ENCODE data around the gene MBL2. TPM values are rescaled to one million over a fixed set of nuclear protein-coding genes. Genes with fewer than 3 reads are reported as not detected.

MBL2 gene
- total RNA-seq, 3 donors from 2014 or later: not detected

DNA sequence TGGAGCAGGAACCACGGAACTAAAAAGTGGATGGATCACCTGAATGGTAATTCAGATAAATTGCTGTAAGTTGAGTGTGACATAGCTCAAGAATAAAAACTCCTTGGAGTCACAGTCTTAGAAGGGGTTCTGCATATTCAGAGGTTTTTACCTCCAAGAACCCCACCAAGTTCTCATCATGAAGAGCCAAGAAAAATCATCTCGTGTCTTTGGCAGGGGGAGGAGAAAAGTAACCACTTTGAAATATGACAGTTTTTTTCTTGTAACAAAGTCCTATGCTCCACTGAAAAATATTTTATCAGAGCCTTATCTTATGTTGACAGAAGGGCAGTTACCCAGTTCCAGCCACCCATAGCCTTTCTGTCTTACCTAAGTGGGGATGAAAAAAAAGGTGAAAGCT, 38.2 kb upstream of the MBL2 start:
- no peaks in the 10 kb centered on the region for H3K4me1 ChIP-seq
- intact Hi-C loops (cut with DNase I; ENCODE audit: low total_unique reads): no loop called here
- no peaks in the 10 kb centered on the region for H3K27me3 ChIP-seq
- H3K9me3 ChIP-seq: no peaks in the 10 kb centered on the region
- no peak overlapping the region for H3K4me3 ChIP-seq
- no peak for DNase-seq (ENCODE audit: low spot score in 2 of 2)
- no peaks in the 10 kb centered on the region for H3K36me3 ChIP-seq
- no peak overlapping the region for H3K27ac ChIP-seq
- no peak for TF ChIP-seq POLR2AphosphoS5 (IDR thresholded peaks at IDR 0.05)
- no peak for TF ChIP-seq POLR2A (IDR thresholded peaks at IDR 0.05)
- TF ChIP-seq, protein P1, sequence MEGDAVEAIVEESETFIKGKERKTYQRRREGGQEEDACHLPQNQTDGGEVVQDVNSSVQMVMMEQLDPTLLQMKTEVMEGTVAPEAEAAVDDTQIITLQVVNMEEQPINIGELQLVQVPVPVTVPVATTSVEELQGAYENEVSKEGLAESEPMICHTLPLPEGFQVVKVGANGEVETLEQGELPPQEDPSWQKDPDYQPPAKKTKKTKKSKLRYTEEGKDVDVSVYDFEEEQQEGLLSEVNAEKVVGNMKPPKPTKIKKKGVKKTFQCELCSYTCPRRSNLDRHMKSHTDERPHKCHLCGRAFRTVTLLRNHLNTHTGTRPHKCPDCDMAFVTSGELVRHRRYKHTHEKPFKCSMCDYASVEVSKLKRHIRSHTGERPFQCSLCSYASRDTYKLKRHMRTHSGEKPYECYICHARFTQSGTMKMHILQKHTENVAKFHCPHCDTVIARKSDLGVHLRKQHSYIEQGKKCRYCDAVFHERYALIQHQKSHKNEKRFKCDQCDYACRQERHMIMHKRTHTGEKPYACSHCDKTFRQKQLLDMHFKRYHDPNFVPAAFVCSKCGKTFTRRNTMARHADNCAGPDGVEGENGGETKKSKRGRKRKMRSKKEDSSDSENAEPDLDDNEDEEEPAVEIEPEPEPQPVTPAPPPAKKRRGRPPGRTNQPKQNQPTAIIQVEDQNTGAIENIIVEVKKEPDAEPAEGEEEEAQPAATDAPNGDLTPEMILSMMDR (IDR thresholded peaks at IDR 0.05): no peak

DNA sequence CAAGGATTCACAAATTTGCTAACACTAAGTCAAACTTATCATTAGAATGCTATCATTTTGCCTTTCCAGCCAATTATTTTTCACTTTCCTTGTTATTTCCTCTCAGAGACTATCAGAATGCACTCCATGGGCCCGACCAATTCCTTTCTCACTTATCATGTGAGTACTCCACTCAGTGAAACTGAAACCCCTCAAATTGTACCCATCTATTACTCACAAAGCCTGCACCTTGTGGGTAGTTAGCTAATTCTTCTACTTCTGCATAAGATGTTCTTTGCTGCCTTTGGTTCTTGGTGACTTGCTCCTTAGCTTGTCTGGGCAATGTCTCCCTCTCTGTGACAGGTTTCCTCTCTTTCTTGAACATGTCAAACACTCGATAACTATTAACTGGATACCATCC, 35.2 kb upstream of the MBL2 start:
- Histone ChIP-seq H3K27ac (no peak overlapping the region), H3K9me3 (no peaks in the 10 kb centered on the region), H3K4me1 (no peaks in the 10 kb centered on the region), H3K36me3 (no peaks in the 10 kb centered on the region), H3K4me3 (no peak overlapping the region), H3K27me3 (no peaks in the 10 kb centered on the region)
- intact Hi-C loops (cut with DNase I; ENCODE audit: low total_unique reads): no loop called here
- DNase-seq (ENCODE audit: low spot score in 2 of 2): no peak
- TF ChIP-seq, protein P1 (IDR thresholded peaks at IDR 0.05): no peak
- TF ChIP-seq POLR2AphosphoS5 (IDR thresholded peaks at IDR 0.05): no peak
- no peak for TF ChIP-seq POLR2A (IDR thresholded peaks at IDR 0.05)

DNA sequence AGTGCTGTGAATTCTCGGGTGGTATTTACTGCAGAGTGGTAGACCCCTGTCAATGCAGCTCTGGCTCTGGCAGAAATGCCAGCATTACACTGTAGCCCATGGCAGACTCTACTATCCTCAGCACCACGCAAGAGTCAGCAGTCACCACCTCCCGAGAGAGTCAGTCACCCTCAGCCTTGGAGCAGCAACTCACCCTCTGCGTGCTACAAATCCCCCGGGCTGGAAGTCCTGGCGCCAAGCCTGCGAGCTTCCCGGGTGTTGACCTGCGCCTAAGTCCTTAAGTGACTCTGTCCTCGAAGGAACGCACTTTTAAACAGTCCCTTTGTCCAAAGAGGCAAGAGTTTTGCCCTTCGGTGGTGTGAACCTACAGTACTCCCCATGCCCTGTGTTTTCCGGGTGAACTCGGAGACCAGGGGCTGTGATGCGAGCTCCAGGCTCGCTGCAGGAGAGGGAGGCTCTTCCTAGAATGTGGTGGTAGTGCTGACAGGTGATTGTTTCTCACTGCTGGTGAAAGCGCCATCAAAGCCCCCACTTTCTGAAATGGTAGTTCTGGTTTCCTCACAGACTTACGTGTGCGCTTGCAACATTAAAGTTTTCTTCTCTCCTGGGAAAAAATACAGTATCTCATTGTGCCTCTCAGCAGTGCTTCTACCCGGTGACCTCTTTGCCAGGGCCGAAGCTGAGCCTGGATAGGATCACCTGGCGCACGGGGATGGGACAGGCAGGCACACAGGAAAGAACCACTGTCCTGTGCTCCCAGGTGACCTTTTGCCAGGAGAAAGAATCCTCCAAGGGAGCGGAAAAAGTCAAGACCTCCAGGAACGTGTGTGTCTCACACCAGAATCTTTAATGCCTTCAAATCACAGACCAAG, 33.1 kb upstream of the MBL2 start:
- H3K36me3 ChIP-seq: no peaks in the 10 kb centered on the region
- intact Hi-C loops (cut with DNase I; ENCODE audit: low total_unique reads): no loop called here
- H3K27ac ChIP-seq: no peak overlapping the region
- no peaks in the 10 kb centered on the region for H3K4me1 ChIP-seq
- no peak for DNase-seq (ENCODE audit: low spot score in 2 of 2)
- no peak for TF ChIP-seq POLR2A (IDR thresholded peaks at IDR 0.05)
- no peak for TF ChIP-seq POLR2AphosphoS5 (IDR thresholded peaks at IDR 0.05)
- TF ChIP-seq, protein P1 (IDR thresholded peaks at IDR 0.05): no peak
- H3K4me3 ChIP-seq: no peak overlapping the region
- no peaks in the 10 kb centered on the region for H3K27me3 ChIP-seq
- H3K9me3 ChIP-seq: no peaks in the 10 kb centered on the region

DNA sequence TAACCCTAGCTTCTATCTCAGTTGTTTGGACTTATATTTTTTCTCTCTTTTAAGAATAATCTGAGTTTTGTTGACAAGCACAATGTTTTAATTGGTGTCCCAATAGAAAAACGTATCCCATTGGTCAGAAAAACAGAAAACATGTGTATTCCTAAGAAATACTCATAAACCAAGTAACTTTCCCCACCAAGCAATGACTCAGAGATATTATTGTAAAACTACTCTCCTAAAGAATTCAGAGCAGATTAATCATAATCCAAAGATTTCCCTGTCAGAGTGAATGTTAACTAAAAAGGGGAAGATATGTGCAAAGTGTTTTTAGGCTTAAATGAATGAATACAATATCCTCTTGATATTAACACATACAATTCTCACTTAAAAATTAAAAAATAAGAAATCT, 29.4 kb upstream of the MBL2 start:
- intact Hi-C loops (cut with DNase I; ENCODE audit: low total_unique reads): no loop called here
- DNase-seq (ENCODE audit: low spot score in 2 of 2): no peak
- Histone ChIP-seq H3K4me3 (no peak overlapping the region), H3K4me1 (no peaks in the 10 kb centered on the region), H3K36me3 (no peaks in the 10 kb centered on the region), H3K9me3 (no peaks in the 10 kb centered on the region), H3K27me3 (no peaks in the 10 kb centered on the region), H3K27ac (no peak overlapping the region)
- TF ChIP-seq POLR2AphosphoS5 (IDR thresholded peaks at IDR 0.05) (no peak), POLR2A (IDR thresholded peaks at IDR 0.05) (no peak)
- TF ChIP-seq, protein P1 (IDR thresholded peaks at IDR 0.05): no peak

DNA sequence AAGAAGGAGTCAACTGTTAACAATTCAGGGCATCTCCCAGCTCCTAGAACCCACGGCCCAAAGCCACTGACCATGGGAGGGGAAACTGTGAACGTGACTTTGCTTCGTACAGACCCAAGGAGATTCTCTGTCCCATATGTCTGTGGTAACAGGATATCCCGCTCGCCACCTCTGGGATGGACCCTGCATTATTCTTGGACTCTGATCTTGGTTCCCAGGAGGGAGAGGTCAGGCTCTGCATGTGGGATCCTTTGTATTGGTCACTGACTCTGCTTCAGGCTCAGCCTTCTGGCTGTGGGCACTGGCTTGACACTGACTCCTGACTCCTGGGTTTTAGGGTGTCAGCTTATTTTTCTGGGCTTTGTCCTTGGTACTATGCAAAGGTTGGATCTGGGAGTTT, 13.5 kb upstream of the MBL2 start:
- Histone ChIP-seq H3K27me3 (no peaks in the 10 kb centered on the region), H3K4me1 (no peaks in the 10 kb centered on the region), H3K4me3 (no peak overlapping the region), H3K27ac (no peak overlapping the region), H3K9me3 (no peaks in the 10 kb centered on the region), H3K36me3 (no peaks in the 10 kb centered on the region)
- TF ChIP-seq POLR2AphosphoS5 (IDR thresholded peaks at IDR 0.05): no peak
- TF ChIP-seq, protein P1 (IDR thresholded peaks at IDR 0.05): no peak
- no peak for TF ChIP-seq POLR2A (IDR thresholded peaks at IDR 0.05)
- DNase-seq (ENCODE audit: low spot score in 2 of 2): no peak
- intact Hi-C loops (cut with DNase I; ENCODE audit: low total_unique reads): no loop called here
